Spleen (tissue), 11 donors: ENCODE results near the gene PTPN4. TPM values are rescaled to one million over a fixed set of nuclear protein-coding genes. Genes with fewer than 3 reads are reported as not detected.

Experiments
- DNase-seq: peaks from one replicate; pipeline ENCODE4 v3.0.0-alpha.2; 2020
- H3K27ac ChIP-seq, 8 donors: fragments of 200-600 bp; sonication (generic) in 7 of 8; 1 replicate in 4 of 8; 2 replicates in 4 of 8; pipeline versions ENCODE4 v1.5.0 to v1.8.0; 2016 to 2021; ENCODE audit warnings: inconsistent platforms in 4 of 8, mild to moderate bottlenecking in 4 of 8, moderate library complexity in 1 of 8
- H3K27me3 ChIP-seq, 7 donors: fragments of 200-600 bp; sonication (generic) in 6 of 7; replicated peaks in 1 of 7; 1 replicate in 4 of 7; 2 replicates in 3 of 7; pipeline versions ENCODE4 v1.5.0 to v1.8.0; 2016 to 2021; ENCODE audit warnings: inconsistent platforms in 3 of 7, mild to moderate bottlenecking in 1 of 7
- H3K36me3 ChIP-seq, 6 donors: fragments of 200-600 bp; sonication (generic) in 5 of 6; 1 replicate in 4 of 6; 2 replicates in 2 of 6; pipeline versions ENCODE4 v1.5.0 to v1.8.0; 2016 to 2021; ENCODE audit warnings: inconsistent platforms in 2 of 6
- H3K4me1 ChIP-seq, 6 donors: fragments of 200-600 bp; sonication (generic) in 5 of 6; 1 replicate in 3 of 6; 2 replicates in 3 of 6; pipeline versions ENCODE4 v1.5.0 to v1.8.0; 2016 to 2021; ENCODE audit warnings: inconsistent platforms in 3 of 6
- H3K4me3 ChIP-seq, 8 donors: fragments of 200-600 bp; sonication (generic) in 7 of 8; 1 replicate in 4 of 8; 2 replicates in 4 of 8; pipeline versions ENCODE4 v1.5.0 to v1.8.0; 2016 to 2021; ENCODE audit warnings: inconsistent platforms in 4 of 8, mild to moderate bottlenecking in 4 of 8, moderate library complexity in 2 of 8
- H3K9me3 ChIP-seq, 8 donors: fragments of 200-600 bp; sonication (generic) in 7 of 8; 1 replicate in 4 of 8; 2 replicates in 4 of 8; pipeline versions ENCODE4 v1.5.0 to v1.8.0; 2016 to 2021; ENCODE audit warnings: inconsistent platforms in 4 of 8
- CTCF ChIP-seq, 11 experiments: fragments of 200-600 bp in 7 of 11; fragments of 450-650 bp in 4 of 11; sonication (generic) in 4 of 11; IDR thresholded peaks in 8 of 11; conservative IDR thresholded peaks in 3 of 11; 1 replicate in 7 of 11; 2 replicates in 4 of 11; pipeline versions ENCODE4 v1.4.0 to v1.8.0; 2016 to 2021; ENCODE audit warnings: antibody characterized with exemption in 11 of 11, inconsistent platforms in 4 of 11, mild to moderate bottlenecking in 1 of 11
- POLR2A ChIP-seq, 3 donors: fragments of 450-650 bp; IDR thresholded peaks; one replicate each; pipeline ENCODE4 v1.5.1; 2017; ENCODE audit warnings: antibody characterized with exemption in 3 of 3, mild to moderate bottlenecking in 1 of 3
- POLR2AphosphoS5 ChIP-seq, 3 donors: sonication (generic); formaldehyde crosslinking; IDR thresholded peaks; one replicate each; pipeline ENCODE4 v1.5.1; 2017; ENCODE audit warnings: antibody characterized with exemption in 3 of 3
- WGBS, 5 donors: extraction: QIAGEN DNeasy Blood & Tissue Kit in 3 of 5; methylation state at CpG; one replicate each; pipeline versions ENCODE4 v1.1.5 to v1.1.7; 2013 to 2018; 5-methylcytosine and 5-hydroxymethylcytosine counted together
- intact Hi-C: fragments of 100-400 bp; cut with DNase I; formaldehyde crosslinking; loops from one replicate; pipeline ENCODE4 v1.15.0; 2023; ENCODE audit warnings: low total_unique reads
- polyA plus RNA-seq, 3 donors: library from polyadenylated mRNA; stranded (reverse); fragments of 200-250 nt; gene quantifications; one replicate each; pipeline ENCODE4 v1.2.1, GENCODE V29; 2013
- total RNA-seq, 7 donors: library from RNA; depleted of rRNA in 3 of 7; stranded (reverse); fragments of >200 nt in 3 of 7; fragmentation: NEBNext Ultra II Directional in 4 of 7; extraction: Animal tissue kit (Norgen Biotek cat#: 25700) in 4 of 7; gene quantifications; one replicate each; pipeline versions ENCODE4 v1.1.0 to v1.2.1, GENCODE V29; 2016 to 2021
- donor health status: healthy with polysubstance abuse.
- donor health status: DM: no; HTN: no; CAD: no; lungs with moderate emphysema.
- donor health status: DM: no; HTN: no; CAD: no.
- donor health status: Bipolar disorder and iron deficiency.
- donor health status: healthy.
- donor health status: DM: no; HTN: no; CAD: no.
- donor health status: DM: yes; HTN: yes; CAD: no.

PTPN4 gene
- total and polyA plus RNA-seq, 10 donors, result 2.4 to 50.9 (median 37.1) TPM

GRCh38 chr2:119836455-119837142 is 76.9 kb downstream of the PTPN4 start:
- no peak for TF ChIP-seq CTCF (IDR thresholded peaks at IDR 0.05 in 8 of 11, conservative IDR thresholded peaks at IDR 0.05 in 3 of 11)
- TF ChIP-seq POLR2A (IDR thresholded peaks at IDR 0.05), result no peak
- no peak for TF ChIP-seq POLR2AphosphoS5 (IDR thresholded peaks at IDR 0.05)

GRCh38 chr2:119837350-119837749 is 77.6 kb downstream of the PTPN4 start:
- WGBS, 5 donors, result 87 to 96% (median 91%) methylated on average over 12 of the region's 12 CpGs
- no peak for TF ChIP-seq POLR2AphosphoS5 (IDR thresholded peaks at IDR 0.05)
- no peak for TF ChIP-seq CTCF (IDR thresholded peaks at IDR 0.05 in 8 of 11, conservative IDR thresholded peaks at IDR 0.05 in 3 of 11)
- no peak for TF ChIP-seq POLR2A (IDR thresholded peaks at IDR 0.05)

More at GRCh38 chr2:119836455-119837142, 76.9 kb downstream of the PTPN4 start:
- H3K4me3 ChIP-seq, result no peak overlapping the region
- DNase-seq, result no peak
- intact Hi-C loops, result no loop called here
- no peaks in the 10 kb centered on the region for H3K9me3 ChIP-seq
- H3K4me1 ChIP-seq, result peaks cover 0 to 20% (median 12%) of the 10 kb centered on the region in 6 donors
- WGBS, 5 donors, result 88 to 92% (median 91%) methylated on average over 19 to 22 of the region's 22 CpGs
- H3K27ac ChIP-seq, result no peak overlapping the region
- no peaks in the 10 kb centered on the region for H3K27me3 ChIP-seq
- H3K36me3 ChIP-seq, result peaks cover 0 to 17% (median 0%) of the 10 kb centered on the region in 6 donors

GRCh38 chr2:119837759-119838158 is 78.0 kb downstream of the PTPN4 start:
- H3K4me3 ChIP-seq, result no peak overlapping the region
- WGBS, 5 donors, result 74 to 86% (median 78%) methylated on average over 13 of the region's 13 CpGs
- no peaks in the 10 kb centered on the region for H3K27me3 ChIP-seq
- no peak overlapping the region for H3K27ac ChIP-seq
- intact Hi-C loops, result no loop called here
- no peaks in the 10 kb centered on the region for H3K9me3 ChIP-seq
- no peak for DNase-seq
- no peak for TF ChIP-seq POLR2A (IDR thresholded peaks at IDR 0.05)
- peak in 1 of 3 donors; percentile 26 for TF ChIP-seq POLR2AphosphoS5 (IDR thresholded peaks at IDR 0.05)
- H3K4me1 ChIP-seq, result peaks cover 0 to 14% (median 10%) of the 10 kb centered on the region in 6 donors
- peaks cover 0 to 17% (median 0%) of the 10 kb centered on the region in 6 donors for H3K36me3 ChIP-seq

More at GRCh38 chr2:119837350-119837749, 77.6 kb downstream of the PTPN4 start:
- Histone ChIP-seq H3K4me1 (peaks cover 0 to 18% (median 12%) of the 10 kb centered on the region in 6 donors), H3K27ac (no peak overlapping the region), H3K36me3 (peaks cover 0 to 17% (median 0%) of the 10 kb centered on the region in 6 donors), H3K4me3 (no peak overlapping the region), H3K27me3 (no peaks in the 10 kb centered on the region), H3K9me3 (no peaks in the 10 kb centered on the region)
- DNase-seq, result no peak
- intact Hi-C loops, result no loop called here

GRCh38 chr2:119838179-119838578 is 78.5 kb downstream of the PTPN4 start:
- no peaks in the 10 kb centered on the region for H3K27me3 ChIP-seq
- no peak overlapping the region for H3K27ac ChIP-seq
- H3K4me3 ChIP-seq, result no peak overlapping the region
- WGBS, 5 donors, result 56 to 76% (median 61%) methylated on average over 5 of the region's 5 CpGs
- DNase-seq, result no peak
- peaks cover 0 to 17% (median 0%) of the 10 kb centered on the region in 6 donors for H3K36me3 ChIP-seq
- H3K9me3 ChIP-seq, result no peaks in the 10 kb centered on the region
- intact Hi-C loops, result no loop called here
- TF ChIP-seq POLR2AphosphoS5 (IDR thresholded peaks at IDR 0.05), result no peak
- no peak for TF ChIP-seq CTCF (IDR thresholded peaks at IDR 0.05 in 8 of 11, conservative IDR thresholded peaks at IDR 0.05 in 3 of 11)
- TF ChIP-seq POLR2A (IDR thresholded peaks at IDR 0.05), result no peak
- peaks cover 0 to 10% (median 8%) of the 10 kb centered on the region in 6 donors for H3K4me1 ChIP-seq
